ENCODE results near the gene SLC2A10. TPM values are rescaled to one million over a fixed set of nuclear protein-coding genes. Genes with fewer than 3 reads are reported as not detected.

Gene SLC2A10
- total and polyA plus RNA-seq, 10 of the 15 experiments (the other 5 are each of a cell fraction or from before 2014, with no cell fraction given) = not detected

GRCh38 chr20:46689082-46689753 lies 20.2 kb upstream of the SLC2A10 start, which contains the start of gene TP53RK (continued):
- TF ChIP-seq HSF1 (IDR thresholded peaks at IDR 0.05; ENCODE audit: low read depth, low read length) (no peak), NFIC (IDR thresholded peaks at IDR 0.05; ENCODE audit: low read depth, low read length) (no peak), CBFB (IDR thresholded peaks at IDR 0.05; ENCODE audit: low read depth) (peak; percentile 74; the same call in 1 of the 2 replicates), SUZ12 (IDR thresholded peaks at IDR 0.05; ENCODE audit: unreplicated experiment) (no peak), ESRRA (IDR thresholded peaks at IDR 0.05; ENCODE audit: low read length) (no peak), GATAD2B (conservative IDR thresholded peaks at IDR 0.05; ENCODE audit: low read depth) (peak; percentile 83), MEF2A (IDR thresholded peaks at IDR 0.05; ENCODE audit: insufficient read depth, low read depth, low read length) (no peak), SMAD5 (IDR thresholded peaks at IDR 0.05; ENCODE audit: low read depth) (peak; percentile 26; the same call in 1 of the 2 replicates), BCL11A (IDR thresholded peaks at IDR 0.05; ENCODE audit: low read depth, low read length) (no peak), MEF2B (IDR thresholded peaks at IDR 0.05; ENCODE audit: partially characterized antibody, poor library complexity, severe bottlenecking) (peak; percentile 42), TCF7 (IDR thresholded peaks at IDR 0.05; ENCODE audit: borderline replicate concordance) (no peak), ATF7 (IDR thresholded peaks at IDR 0.05; ENCODE audit: low read depth) (no peak; the same call in 1 of the 2 replicates), SP1 (IDR thresholded peaks at IDR 0.05; ENCODE audit: low read depth, low read length) (no peak), E2F4 (IDR thresholded peaks at IDR 0.05; ENCODE audit: low read depth, low read length) (no peak), NKRF (conservative IDR thresholded peaks at IDR 0.05) (peak; percentile 88), POLR2A (IDR thresholded peaks at IDR 0.05; ENCODE audit: low read depth, low read length) (peak; percentile 87), BHLHE40 (IDR thresholded peaks at IDR 0.05; ENCODE audit: borderline replicate concordance in 1 of 2, low read depth in 2 of 2, low read length in 1 of 2) (peak in 1 of 2 experiments; percentile 40; a peak in 2 of 4 replicates), CREB1 (IDR thresholded peaks at IDR 0.05; ENCODE audit: low read depth) (no peak; the same call in 1 of the 2 replicates)

Data from GM12878 (cell line).